ENCODE measurements around the gene PCDHGB2. TPM values are rescaled to one million over a fixed set of nuclear protein-coding genes. Genes with fewer than 3 reads are reported as not detected.
"Not testable (repeated sequence)": the region's sequence is repeated elsewhere in the genome, so short reads cannot be mapped to it uniquely, and the experiment has no call there.

PCDHGB2 gene
- total RNA-seq = under 1 TPM; 0.17 to 0.34 TPM

DNA sequence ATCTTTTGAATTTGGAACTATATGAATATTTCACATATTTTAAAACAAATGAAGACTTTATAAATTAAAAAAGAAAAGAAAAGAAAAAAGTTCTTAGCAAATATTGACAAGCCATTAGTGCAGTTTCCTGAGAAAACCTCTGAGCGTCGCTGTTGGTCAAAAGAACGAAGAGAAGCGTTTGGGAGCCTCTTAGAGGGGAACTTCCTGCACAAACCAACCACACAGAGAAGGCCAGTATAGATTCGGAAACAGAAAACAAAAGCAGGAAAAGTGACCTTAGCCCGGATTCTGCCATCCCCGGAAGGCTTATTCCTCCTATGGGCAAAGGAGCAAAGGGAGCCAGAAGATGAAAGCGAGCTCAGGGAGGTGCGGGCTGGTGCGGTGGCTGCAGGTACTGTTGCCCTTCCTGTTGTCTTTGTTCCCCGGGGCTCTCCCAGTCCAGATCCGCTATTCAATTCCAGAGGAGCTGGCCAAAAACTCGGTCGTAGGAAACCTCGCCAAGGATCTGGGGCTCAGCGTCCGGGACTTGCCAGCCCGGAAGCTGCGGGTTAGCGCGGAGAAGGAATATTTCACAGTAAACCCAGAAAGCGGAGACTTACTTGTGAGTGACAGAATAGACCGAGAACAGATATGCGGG is at the start of gene PCDHGB2:
Gene PCDHGB2, plus strand, starts transcription at position 205 of the 637 bp plus-strand sequence. Its CDS starts 142 bp downstream, at position 347.
- peaks cover 10% of the 10 kb centered on the region for H3K36me3 Mint-ChIP-seq (ENCODE audit: low read depth)
- H3K27ac Mint-ChIP-seq = no peak within 1 kb of the TSS
- peaks cover 17% of the 10 kb centered on the region for H3K9me3 Mint-ChIP-seq
- H3K4me3 Mint-ChIP-seq = peak within 1 kb of the TSS; percentile 40
- H3K27me3 Mint-ChIP-seq = peaks cover 62% of the 10 kb centered on the region
- peaks cover 8% of the 10 kb centered on the region for H3K4me1 Mint-ChIP-seq
- no peak for ATAC-seq (replicated peaks)

DNA sequence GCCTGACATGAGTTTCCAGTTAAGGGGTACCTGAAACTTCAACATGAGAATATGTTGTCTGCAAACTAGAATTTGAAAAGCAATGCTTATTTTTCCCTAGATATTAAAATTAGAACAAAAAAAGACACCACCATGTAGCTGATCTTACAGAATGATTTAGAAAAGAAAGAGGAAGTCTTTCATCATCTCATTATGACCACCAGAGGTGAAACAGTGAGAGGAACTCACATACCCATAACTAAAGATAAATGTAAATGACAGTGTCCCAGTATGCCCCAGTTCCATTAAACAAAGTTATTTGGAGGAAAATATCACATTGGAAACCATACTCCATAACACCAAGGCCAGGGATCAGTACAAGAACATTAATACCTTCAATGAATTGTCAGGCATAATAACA is 46.1 kb upstream of the PCDHGB2 start:
- ATAC-seq (replicated peaks) = no peak
- Mint-ChIP-seq H3K4me1 (peaks cover 9% of the 10 kb centered on the region), H3K9me3 (peaks cover 40% of the 10 kb centered on the region), H3K4me3 (no peak overlapping the region), H3K27me3 (no peaks in the 10 kb centered on the region), H3K36me3 (ENCODE audit: low read depth) (peaks cover 41% of the 10 kb centered on the region), H3K27ac (no peak overlapping the region)

GRCh38 chr5:141316963-141317362 is 42.8 kb upstream of the PCDHGB2 start:
- peaks cover 66% of the 10 kb centered on the region for H3K36me3 Mint-ChIP-seq (ENCODE audit: low read depth)
- not testable (repeated sequence) for H3K27me3 Mint-ChIP-seq; ATAC-seq (replicated peaks); H3K27ac Mint-ChIP-seq; H3K4me3 Mint-ChIP-seq
- peaks cover 43% of the 10 kb centered on the region for H3K9me3 Mint-ChIP-seq
- H3K4me1 Mint-ChIP-seq = peaks cover 24% of the 10 kb centered on the region

- Mint-ChIP-seq H3K4me1 (peaks cover 24% of the 10 kb centered on the region), H3K36me3 (ENCODE audit: low read depth) (peaks cover 66% of the 10 kb centered on the region), H3K27ac (peak overlapping the region; percentile 100), H3K9me3 (peaks cover 36% of the 10 kb centered on the region), H3K27me3 (no peaks in the 10 kb centered on the region), H3K4me3 (peak overlapping the region; percentile 99)
- no peak for ATAC-seq (replicated peaks)
Observed at GRCh38 chr5:141319202-141319601, 40.6 kb upstream of the PCDHGB2 start.

DNA sequence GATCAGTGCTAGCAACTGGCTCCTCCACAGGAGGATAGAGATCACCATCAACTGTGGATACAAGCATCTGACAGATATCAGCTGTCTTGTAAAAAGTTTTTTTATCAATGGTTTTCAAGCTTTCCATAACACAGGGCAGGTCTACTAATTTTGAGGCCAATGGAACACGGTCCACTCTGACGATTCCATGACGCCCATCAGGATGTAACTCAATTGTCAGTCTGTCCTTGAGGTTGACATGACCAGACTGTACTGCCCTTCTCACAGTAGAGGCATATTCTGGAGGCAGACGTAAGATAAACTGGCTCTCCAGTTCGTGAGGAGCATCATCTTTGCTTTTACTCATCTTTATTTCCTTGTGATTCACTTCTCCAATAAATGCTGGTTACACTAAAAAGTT is 40.1 kb upstream of the PCDHGB2 start:
- Mint-ChIP-seq H3K4me1 (peaks cover 24% of the 10 kb centered on the region), H3K4me3 (peak overlapping the region; percentile 99), H3K27me3 (no peaks in the 10 kb centered on the region), H3K27ac (peak overlapping the region; percentile 100), H3K9me3 (peaks cover 35% of the 10 kb centered on the region), H3K36me3 (ENCODE audit: low read depth) (peaks cover 65% of the 10 kb centered on the region)
- ATAC-seq (replicated peaks) = no peak

GRCh38 chr5:141320225-141321169 is 39.3 kb upstream of the PCDHGB2 start, which contains the start of gene TAF7:
TAF7 (minus strand) TSS chr5:141320784; CDS start chr5:141320044, 740 bp downstream.
- peak within 1 kb of the TSS; percentile 100 for H3K27ac Mint-ChIP-seq
- no peaks in the 10 kb centered on the region for H3K27me3 Mint-ChIP-seq
- ATAC-seq (replicated peaks) = peak; percentile 95
- peaks cover 23% of the 10 kb centered on the region for H3K4me1 Mint-ChIP-seq
- H3K9me3 Mint-ChIP-seq = peaks cover 29% of the 10 kb centered on the region
- H3K36me3 Mint-ChIP-seq (ENCODE audit: low read depth) = peaks cover 57% of the 10 kb centered on the region
- H3K4me3 Mint-ChIP-seq = peak within 1 kb of the TSS; percentile 99

- peaks cover 26% of the 10 kb centered on the region for H3K9me3 Mint-ChIP-seq
- peak overlapping the region; percentile 99 for H3K4me3 Mint-ChIP-seq
- no peaks in the 10 kb centered on the region for H3K27me3 Mint-ChIP-seq
- H3K4me1 Mint-ChIP-seq = peaks cover 25% of the 10 kb centered on the region
- H3K27ac Mint-ChIP-seq = no peak overlapping the region
- H3K36me3 Mint-ChIP-seq (ENCODE audit: low read depth) = peaks cover 39% of the 10 kb centered on the region
- ATAC-seq (replicated peaks) = no peak
Observed at GRCh38 chr5:141322261-141322660, 37.5 kb upstream of the PCDHGB2 start.

- ATAC-seq (replicated peaks) = peak; percentile 94
- Mint-ChIP-seq H3K4me1 (peaks cover 4% of the 10 kb centered on the region), H3K27ac (peak overlapping the region; percentile 92), H3K9me3 (peaks cover 3% of the 10 kb centered on the region), H3K36me3 (ENCODE audit: low read depth) (no peaks in the 10 kb centered on the region), H3K27me3 (no peaks in the 10 kb centered on the region), H3K4me3 (peak overlapping the region; percentile 94)
Observed at GRCh38 chr5:141326088-141326854, 33.5 kb upstream of the PCDHGB2 start.

- H3K4me1 Mint-ChIP-seq = peaks cover 4% of the 10 kb centered on the region
- peaks cover 3% of the 10 kb centered on the region for H3K27me3 Mint-ChIP-seq
- H3K4me3 Mint-ChIP-seq = no peak overlapping the region
- no peaks in the 10 kb centered on the region for H3K36me3 Mint-ChIP-seq (ENCODE audit: low read depth)
- ATAC-seq (replicated peaks) = no peak
- no peak overlapping the region for H3K27ac Mint-ChIP-seq
- peaks cover 4% of the 10 kb centered on the region for H3K9me3 Mint-ChIP-seq
Observed at GRCh38 chr5:141328231-141328630, 31.6 kb upstream of the PCDHGB2 start.

- Mint-ChIP-seq H3K4me3 (no peak within 1 kb of the TSS), H3K36me3 (ENCODE audit: low read depth) (no peaks in the 10 kb centered on the region), H3K9me3 (peaks cover 6% of the 10 kb centered on the region), H3K27me3 (peaks cover 17% of the 10 kb centered on the region), H3K4me1 (peaks cover 4% of the 10 kb centered on the region), H3K27ac (no peak within 1 kb of the TSS)
- no peak for ATAC-seq (replicated peaks)
Observed at GRCh38 chr5:141330299-141331080, 29.3 kb upstream of the PCDHGB2 start, which contains the start of gene PCDHGA1. PCDHGA1 (plus strand) TSS chr5:141330514.

- not testable (repeated sequence) for H3K9me3 Mint-ChIP-seq; H3K4me1 Mint-ChIP-seq; H3K36me3 Mint-ChIP-seq (ENCODE audit: low read depth); H3K4me3 Mint-ChIP-seq; H3K27ac Mint-ChIP-seq; ATAC-seq (replicated peaks)
- peaks cover 31% of the 10 kb centered on the region for H3K27me3 Mint-ChIP-seq
Observed at GRCh38 chr5:141332571-141332970, 27.2 kb upstream of the PCDHGB2 start.

GRCh38 chr5:141338538-141339306 is 21.1 kb upstream of the PCDHGB2 start, which contains the start of gene PCDHGA2:
PCDHGA2 (plus strand) TSS chr5:141338760.
- H3K9me3 Mint-ChIP-seq = peaks cover 17% of the 10 kb centered on the region
- no peak within 1 kb of the TSS for H3K27ac Mint-ChIP-seq
- no peaks in the 10 kb centered on the region for H3K4me1 Mint-ChIP-seq
- no peak within 1 kb of the TSS for H3K4me3 Mint-ChIP-seq
- ATAC-seq (replicated peaks) = no peak
- H3K27me3 Mint-ChIP-seq = peaks cover 54% of the 10 kb centered on the region
- no peaks in the 10 kb centered on the region for H3K36me3 Mint-ChIP-seq (ENCODE audit: low read depth)

DNA sequence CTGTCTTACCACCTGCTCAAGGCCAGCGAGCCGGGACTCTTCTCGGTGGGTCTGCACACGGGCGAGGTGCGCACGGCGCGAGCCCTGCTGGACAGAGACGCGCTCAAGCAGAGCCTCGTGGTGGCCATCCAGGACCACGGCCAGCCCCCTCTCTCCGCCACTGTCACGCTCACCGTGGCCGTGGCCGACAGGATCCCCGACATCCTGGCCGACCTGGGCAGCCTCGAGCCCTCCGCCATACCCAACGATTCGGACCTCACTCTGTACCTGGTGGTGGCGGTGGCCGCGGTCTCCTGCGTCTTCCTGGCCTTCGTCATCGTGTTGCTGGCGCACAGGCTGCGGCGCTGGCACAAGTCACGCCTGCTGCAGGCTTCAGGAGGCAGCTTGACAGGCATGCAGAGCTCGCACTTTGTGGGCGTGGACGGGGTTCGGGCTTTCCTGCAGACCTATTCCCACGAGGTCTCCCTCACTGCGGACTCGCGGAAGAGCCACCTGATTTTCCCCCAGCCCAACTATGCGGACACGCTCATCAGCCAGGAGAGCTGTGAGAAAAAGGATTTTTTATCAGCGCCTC is 18.9 kb upstream of the PCDHGB2 start:
- not testable (repeated sequence) for H3K4me3 Mint-ChIP-seq; H3K36me3 Mint-ChIP-seq (ENCODE audit: low read depth); ATAC-seq (replicated peaks); H3K4me1 Mint-ChIP-seq; H3K27ac Mint-ChIP-seq
- Mint-ChIP-seq H3K27me3 (peaks cover 48% of the 10 kb centered on the region), H3K9me3 (peaks cover 17% of the 10 kb centered on the region)

Measured in activated T-helper 17 cell treated with anti-CD3 and anti-CD28 coated beads, Interleukin-2, amount 50 U/mL, for 72 hours (primary cell).